OCI-M2 (cell line): Measurements from ENCODE around the gene USB1.

ENCODE experiments used
- DNase-seq: peaks from one replicate; lab custom pipeline; 2025; ENCODE audit not compliant: unreplicated experiment; lab: John Stamatoyannopoulos, UW

Gene USB1

DNA sequence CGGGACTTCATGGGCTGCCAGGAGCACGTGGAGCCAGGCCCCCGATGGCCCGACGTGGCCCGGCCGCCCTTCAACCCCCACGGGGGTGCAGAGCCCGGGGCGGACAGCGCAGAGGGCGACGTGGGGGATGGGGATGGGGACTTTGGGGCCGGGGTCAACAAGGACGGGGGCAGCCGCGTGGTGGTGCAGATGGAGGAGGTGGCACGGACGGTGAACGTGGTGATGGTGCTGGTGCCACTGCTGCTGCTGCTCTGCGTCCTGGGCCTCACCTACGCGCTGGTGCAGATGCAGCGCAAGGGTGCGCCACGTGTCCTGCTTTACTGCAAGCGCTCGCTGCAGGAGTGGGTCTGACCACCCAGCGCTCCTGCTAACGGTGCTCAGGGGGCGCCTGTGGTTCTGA lies 43.9 kb downstream of the USB1 start:
- no peak for DNase-seq

DNA sequence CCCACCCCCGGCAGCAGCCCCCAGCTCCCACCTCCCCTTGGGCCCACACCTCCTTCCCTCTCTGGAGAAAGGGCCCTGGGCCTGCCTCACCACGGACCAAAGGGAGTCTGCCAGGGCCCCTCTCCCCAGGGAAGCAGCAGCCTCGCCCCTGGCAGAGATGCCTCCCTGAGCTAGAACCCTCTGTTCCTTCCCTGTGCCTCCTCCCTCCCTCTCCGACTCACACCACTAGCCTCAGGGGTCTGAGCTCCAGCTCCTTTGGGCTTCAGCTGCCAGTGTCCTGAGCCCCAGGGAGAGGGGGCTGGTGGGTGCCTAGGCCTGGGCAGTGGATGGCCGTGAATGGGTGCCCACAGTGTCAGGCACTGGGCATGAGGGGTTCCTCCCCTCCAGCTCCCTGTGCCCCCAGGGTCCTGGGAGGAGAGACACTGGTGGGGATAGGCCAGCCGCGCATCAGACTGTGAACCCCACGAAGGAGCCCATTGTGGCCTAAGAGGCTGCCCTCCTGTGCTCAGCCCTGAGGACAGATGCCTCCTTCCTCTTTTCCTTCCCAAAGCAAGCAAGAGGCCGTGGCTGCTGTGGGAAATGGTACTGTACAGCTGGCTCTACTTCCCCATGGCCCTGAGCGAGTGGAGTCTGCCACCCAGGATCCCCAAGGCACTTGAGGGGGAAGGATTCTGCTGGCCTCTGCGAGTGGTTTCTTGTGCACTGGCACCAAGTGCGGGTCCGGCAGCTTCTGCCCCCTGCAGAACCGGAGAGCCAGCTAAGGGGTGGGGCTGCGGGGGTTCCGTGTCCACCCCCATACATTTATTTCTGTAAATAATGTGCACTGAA lies 45.1 kb downstream of the USB1 start:
- no peak for DNase-seq

DNA sequence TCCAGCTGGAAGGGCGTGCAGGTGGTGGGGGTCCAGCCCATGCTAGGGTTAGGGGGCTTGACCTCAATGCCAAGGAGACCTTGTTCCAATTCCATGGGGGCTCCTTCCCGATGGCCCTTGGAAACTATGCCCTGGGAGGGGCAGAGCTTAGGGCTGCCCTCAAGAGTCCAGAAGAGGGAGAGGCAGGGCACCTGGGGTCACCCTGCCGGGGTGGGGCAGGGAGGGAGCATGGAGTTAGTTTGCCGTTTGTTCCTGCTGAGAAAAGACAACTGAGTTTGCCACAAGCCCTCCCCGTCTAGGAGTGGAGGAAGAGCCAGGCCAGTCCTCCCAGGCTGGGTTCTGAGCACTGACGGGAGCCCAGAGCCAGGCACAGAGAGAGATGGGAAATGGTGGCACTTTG lies 45.7 kb downstream of the USB1 start:
- DNase-seq, result no peak

DNA sequence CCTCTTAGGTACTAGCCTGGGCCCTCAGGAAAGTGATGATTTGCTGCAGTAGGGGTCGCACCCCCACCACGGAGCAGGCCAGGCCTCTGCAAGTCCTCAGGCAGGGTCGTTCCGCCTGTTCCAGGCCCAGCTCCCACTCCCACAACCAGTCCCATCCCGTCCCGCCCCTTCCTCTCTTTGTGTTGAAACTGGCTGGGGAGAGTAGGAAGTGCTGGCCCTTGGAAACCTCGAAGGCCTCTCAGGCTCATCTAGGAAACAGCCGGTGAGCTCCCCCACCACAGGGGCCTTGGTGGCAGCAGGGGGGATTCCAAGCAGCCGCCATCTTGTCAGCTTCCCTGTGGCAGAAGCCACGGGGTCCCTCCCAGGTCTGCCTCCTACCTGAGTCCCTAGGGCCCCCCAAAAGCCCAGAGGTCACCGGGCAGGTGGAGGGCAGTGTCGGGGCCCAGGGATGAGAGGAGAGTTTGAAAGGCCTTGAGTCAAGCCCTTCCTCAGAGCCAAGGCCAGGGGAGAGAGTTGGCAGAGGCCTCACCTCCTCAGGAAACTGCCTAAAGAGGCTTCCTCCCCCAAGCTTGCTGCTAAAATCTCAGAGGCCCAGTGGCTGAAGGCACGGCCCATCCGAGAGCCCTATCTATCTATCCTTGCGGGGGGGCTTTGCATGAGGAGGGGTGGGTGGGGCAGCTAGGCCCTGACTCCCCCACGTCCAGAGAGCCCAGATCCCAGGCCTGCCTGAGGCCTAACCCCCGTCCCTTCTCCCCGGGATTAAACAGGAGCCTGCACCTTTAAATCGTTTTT lies 46.5 kb downstream of the USB1 start:
- DNase-seq, result no peak

DNA sequence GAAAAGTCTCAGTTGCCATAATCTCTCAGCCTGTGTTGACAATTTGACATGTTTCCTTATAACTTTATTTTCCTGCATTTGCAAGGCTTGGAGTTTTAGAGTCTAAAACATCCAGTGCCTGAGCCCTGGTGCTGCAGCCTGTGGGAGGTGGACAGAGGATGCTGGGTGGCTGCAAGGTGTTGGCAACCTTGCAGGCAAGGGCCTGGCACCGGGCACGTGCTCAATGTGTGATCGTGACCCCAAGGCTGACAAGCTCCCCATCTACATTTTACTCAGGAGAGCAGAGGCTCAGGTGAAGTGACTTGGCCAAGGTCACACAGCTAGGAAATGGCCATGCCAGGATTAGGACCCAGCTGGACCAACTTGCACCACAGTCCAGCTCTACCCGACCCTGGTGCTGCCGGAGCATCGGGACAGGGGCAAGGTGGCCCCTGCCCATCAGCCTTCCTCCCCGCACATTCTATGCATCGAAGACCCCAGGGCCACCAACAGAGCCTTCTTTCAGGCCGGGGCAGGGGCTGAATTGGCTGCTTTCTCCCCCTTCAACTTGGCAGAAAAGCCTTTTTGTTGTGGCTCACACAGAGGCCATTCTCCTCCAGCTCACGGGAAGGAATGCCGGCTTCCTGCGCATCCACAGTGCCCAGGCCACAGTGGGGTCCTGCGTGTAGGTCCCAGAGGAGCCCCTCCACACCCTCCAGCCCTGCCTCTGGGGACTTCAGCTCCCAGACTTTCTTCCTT lies 47.5 kb downstream of the USB1 start:
- no peak for DNase-seq

DNA sequence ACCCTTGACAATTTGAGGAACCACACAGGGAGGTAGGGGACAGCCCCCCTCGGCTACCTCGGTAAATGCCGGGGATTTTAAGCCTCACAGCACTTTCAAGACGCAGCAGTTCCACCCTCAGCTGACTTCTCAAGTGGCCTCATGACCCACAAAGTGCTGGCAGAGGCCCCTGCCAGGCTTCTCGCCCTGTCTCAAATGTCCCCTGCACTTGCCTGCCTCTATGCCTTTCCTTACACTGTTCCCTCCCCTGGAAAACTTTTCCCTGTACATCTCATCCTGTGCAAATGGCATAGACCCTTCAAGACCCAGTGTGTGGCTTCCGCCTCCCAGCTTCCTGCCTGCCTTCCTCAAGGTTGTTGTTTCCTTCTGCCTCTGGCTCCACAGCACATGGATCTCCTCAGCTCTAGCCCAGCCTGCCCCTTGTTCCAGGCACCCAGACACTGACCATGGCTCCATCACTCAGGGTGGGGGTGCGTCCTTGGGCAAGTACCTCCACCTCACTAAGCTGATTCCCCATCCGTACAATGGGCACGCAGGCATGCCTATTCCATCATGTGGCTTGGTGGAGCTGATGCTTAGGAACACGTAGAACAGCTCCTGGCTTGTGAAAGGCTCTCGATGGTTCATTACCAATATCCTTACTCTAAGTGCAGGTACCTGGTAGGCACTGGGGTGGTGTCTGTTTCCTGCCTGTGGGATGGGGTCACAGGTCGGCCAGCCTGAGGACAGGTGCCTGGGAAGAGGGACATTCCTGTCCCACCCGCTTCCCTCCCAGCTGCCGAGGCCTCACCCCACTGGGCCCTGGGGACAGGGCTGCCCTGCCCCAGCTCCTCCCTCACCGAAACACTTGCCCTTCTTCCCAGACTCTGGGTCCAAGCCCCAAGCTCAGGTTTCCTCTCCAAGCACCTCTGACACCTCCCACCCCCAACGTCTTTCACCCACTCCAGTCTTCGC lies 48.3 kb downstream of the USB1 start:
- no peak for DNase-seq

DNA sequence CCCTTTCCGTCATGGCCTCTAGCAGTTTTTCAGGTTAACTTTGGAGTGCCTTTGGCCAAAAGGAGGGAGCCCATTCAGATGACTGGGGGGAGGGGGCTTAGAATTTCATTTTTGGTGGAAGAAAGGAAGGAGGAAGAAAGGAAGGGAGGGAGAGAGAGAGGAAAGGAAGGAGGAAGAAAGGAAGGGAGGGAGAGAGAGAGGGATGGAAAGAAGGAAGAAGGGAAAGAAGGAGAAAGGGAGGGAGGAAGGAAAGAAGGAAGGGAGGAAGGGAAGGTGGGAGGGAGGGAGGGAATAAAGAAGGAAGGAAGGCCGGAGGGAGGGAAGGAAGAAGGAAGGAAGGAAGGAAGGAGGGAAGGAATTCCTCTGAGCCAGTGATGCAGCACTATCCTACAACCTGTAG lies 50.1 kb downstream of the USB1 start:
- no peak for DNase-seq

DNA sequence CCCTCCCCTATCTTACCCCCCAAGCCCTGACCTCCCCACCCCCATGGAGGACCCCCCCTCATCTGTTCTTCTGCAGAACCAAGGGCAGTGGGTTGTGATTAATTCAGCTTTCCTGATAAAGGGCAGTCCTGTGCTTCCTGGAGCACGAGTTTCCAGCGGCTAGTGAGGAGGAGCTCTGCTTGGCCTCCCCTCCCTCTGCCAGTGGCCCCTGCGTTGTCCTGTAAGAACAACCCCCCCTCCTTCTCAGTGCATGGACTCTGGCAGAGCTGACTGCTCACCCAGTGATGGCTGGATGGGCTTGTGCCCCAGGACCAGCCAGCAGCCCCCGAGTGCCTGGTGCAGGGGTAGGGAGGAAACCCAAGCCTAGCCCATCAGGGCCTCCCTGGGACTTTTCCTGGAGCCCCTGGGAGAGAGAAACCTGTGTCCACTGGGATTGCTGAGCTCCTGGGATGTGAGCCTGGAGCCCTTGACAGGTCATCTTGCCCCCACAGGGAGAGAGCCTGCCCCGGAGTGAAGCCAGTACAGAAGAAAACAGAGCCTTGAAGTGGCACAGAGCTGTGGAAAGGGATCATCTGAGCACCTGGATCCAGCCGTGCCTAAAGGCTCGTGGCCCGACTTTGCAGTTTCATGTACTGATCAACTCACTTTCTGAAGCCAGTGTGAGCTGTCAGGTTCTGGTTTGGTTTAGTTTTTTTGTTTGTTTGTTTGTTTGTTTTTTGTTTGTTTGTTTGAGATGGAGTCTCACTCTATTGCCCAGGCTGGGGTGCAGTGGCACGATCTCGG lies 50.8 kb downstream of the USB1 start:
- no peak for DNase-seq

DNA sequence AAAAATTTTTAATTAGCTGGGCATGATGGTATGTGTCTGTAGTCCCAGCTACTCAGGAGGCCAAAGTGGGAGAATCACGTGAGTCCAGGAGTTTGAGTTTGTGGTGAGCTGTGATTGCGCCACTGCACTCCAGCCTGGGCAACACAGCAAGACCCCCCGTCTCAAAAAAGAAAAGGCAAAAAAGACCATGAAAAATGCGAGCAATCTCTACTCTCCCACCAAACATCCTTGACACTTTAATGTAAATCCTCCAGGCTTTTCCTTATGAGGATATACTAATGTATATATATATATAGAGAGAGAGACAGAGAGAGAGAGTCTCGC lies 52.4 kb downstream of the USB1 start:
- no peak for DNase-seq

DNA sequence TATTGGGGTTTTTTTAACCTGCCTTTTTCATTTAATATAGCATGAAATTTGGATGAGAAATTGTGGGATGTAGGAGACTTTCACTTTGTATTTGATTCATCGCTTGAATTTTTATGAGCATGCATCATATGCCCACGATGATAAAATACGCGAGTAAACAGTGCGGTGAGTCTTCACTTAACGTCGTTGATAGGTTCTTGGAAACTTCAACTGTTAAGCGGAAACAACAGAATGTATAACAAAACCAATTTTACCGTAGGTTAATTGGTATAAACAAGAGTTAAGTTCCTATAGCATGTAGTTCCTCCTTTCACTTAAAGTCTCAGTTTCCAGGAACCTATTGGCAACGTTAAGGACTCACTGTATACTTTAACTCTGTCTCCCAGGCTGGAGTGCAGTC lies 53.1 kb downstream of the USB1 start:
- DNase-seq, result no peak

DNA sequence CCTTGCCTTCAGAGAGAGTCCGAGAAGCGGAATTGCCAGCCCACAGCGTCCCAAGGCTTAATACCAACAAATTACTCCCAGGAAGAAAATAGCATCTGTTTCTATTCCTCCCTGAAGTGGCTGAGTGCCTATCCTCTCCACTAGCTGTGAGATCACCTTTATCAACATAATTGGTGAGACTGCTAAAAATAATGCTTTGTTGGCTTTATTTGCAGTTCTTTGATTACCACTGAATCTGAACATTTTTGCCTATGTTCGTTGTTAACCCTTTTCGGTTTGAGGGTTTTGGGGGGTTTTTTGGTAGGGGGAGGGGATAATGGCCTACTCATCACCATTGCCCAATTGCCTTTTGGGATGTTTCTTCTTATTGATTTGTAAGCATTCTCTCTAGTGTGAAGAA lies 55.4 kb downstream of the USB1 start:
- no peak for DNase-seq

DNA sequence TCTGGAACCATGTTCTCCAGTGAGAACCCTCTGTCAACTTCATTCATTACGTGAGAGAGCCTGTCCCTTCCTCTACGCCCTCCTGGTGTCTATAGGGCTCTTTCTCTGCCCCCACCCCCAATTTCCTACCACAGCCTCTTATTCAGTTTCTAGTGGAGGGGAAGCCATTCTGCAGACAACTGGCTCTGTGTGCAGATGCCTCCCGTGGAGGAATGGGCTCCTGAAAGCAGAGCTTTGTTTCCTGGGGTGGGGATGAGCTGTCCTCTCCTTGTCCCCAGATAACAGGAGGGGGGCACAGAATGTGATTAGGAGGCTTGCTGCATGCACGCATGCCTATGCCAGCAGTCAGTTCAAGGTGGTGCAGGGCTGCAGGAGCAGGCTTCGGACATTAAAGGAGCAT lies 55.9 kb downstream of the USB1 start:
- no peak for DNase-seq

DNA sequence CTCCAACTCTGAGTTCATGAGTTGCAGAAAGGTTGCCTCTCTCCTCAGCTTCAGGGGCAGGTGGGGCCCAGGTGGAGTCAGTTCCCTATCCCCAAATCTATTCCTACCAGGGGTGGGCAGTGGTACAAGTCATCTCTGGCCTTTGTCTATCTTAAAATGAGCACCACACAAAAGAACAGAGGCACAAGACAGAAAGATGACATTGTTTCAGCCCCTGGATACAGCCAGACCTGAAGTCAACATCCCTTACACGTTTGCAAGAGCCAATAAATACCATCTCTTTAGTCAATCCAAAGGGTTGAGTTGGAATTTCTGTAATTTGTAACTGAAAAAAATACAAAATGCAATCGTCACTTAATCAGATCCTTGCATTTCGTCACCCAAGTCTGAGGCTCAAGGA lies 56.6 kb downstream of the USB1 start:
- no peak for DNase-seq

DNA sequence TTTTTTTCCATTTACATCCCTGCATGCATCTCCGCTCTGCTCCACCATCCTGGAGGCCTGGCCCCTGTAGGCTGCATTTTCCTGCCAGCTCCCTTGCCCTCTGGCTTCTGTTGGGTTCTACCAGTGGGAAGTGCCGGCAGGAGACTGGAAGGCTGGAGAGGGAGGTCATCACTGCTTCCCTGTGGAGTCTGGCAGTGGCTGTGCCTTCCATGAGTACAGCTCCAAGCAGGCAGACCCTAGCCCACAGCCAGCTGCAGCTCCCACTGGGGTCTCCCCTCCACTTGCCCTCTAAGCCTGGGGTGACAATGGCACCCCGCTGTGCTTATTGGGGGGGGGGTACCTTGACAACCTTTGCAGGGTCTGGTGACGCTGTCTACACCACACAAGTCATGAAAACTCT lies 61.6 kb downstream of the USB1 start:
- no peak for DNase-seq

DNA sequence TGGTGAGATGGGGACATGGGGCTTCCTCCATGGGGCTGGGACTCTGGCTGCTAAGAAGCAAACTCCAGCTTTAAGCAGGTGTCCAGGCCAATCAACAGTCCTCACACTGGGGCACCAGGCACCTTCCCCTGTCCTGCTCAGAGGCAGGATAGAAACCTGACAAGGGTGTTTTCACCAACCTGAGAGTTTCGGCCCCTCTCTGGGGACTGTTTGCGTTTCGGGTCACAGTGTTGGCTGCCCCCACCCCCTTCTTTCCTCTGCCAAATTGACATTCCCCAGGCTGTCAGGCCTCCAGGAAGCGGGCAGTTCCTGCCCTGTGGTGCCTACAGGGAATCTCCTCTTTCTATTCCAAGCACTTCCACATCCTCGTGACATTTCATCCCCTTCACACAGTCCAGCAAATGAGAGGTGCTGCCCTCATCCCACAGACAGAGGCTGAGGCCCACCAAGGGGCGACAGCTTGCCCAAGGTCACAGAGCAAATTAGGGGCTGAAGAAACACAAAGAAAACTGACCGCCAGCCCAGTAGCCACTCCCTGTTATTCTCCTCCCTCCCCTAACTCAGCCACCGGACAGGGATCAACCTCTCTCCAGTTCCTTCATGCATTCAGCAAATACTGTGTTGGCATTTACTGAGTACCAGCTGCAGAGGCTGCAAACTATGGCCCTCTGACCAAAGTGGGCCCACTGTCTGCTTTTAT lies 62.3 kb downstream of the USB1 start:
- DNase-seq, result no peak

DNA sequence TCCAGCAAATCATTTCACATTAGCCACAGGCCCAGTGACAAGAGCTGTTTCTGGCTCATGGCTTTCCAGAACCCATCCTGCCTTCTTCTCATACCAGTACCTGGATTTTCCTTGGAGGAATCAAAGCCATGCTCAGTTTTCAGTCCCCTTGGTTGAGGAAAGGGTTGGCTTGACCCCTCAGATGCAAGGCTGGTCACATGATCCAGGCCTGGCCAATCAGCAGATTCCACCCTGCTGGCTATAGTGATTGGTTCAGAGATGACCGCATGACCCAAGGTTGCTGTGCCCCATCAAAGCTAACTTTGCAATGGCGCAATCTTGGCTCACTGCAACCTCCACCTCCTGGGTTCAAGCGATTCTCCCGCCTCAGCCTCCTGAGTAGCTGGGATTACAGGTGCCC lies 69.4 kb downstream of the USB1 start:
- DNase-seq, result no peak
